Measurements from ENCODE around the gene ADGRG6.
A peak's percentile ranks its signal among the peaks of the same experiment; 100 is the strongest.

The ADGRG6 gene

GRCh38 chr6:142300758-142301650, 803 bp upstream of the ADGRG6 start (continued):
- no peak for TF ChIP-seq ZNF530 (tag by site-specific recombination; IDR thresholded peaks at IDR 0.05; ENCODE audit: low read depth)
- peak; percentile 31; the same call in 1 of the 2 replicates for TF ChIP-seq ZNF600 (tag by site-specific recombination; IDR thresholded peaks at IDR 0.05)
- TF ChIP-seq SCRT2 (tag by site-specific recombination; IDR thresholded peaks at IDR 0.05) = peak; percentile 35; the same call in 1 of the 2 replicates
- no peak for TF ChIP-seq PRDM10 (tag by site-specific recombination; IDR thresholded peaks at IDR 0.05)
- TF ChIP-seq ZNF747 (tag by site-specific recombination; IDR thresholded peaks at IDR 0.05) = no peak

- Histone ChIP-seq H3K36me3 (ENCODE audit: control insufficient read depth in 2 of 2, insufficient read depth in 1 of 2, low read length in 2 of 2) (no peaks in the 10 kb centered on the region), H3K9me3 (ENCODE audit: control insufficient read depth, insufficient read depth, low read depth, low read length) (no peaks in the 10 kb centered on the region), H3K4me3 (ENCODE audit: low read depth, low read length) (peak overlapping the region; percentile 54), H3K27ac (ENCODE audit: extremely low read depth, low read depth, low read length) (peak overlapping the region; percentile 79; the same call in 1 of the 2 replicates), H3K4me1 (ENCODE audit: control insufficient read depth, insufficient read depth, low read length) (peaks cover 11% of the 10 kb centered on the region)
- POLR2A ChIA-PET = interaction anchor here (1.7 kb wide), 1 partner anchor 14 kb away, joined by 5 read pairs; no protein-coding TSS in a partner anchor
- CTCF ChIA-PET = interaction anchor here (0.8 to 4.3 kb wide), 4 partner anchors 21 to 86 kb away, joined by 3 to 23 read pairs (median 4); no protein-coding TSS in a partner anchor
- TF ChIP-seq ZFP37 (tag by site-specific recombination; IDR thresholded peaks at IDR 0.05) (no peak), ZNF112 (tag by site-specific recombination; IDR thresholded peaks at IDR 0.05) (no peak), GFI1B (tag by site-specific recombination; IDR thresholded peaks at IDR 0.05) (no peak), ZSCAN30 (tag by site-specific recombination; IDR thresholded peaks at IDR 0.05) (0 out of 2 replicates have a peak, but pooled peaks have one; percentile 5), OSR2 (tag by site-specific recombination; IDR thresholded peaks at IDR 0.05) (no peak), ZNF626 (tag by site-specific recombination; IDR thresholded peaks at IDR 0.05) (no peak), ZNF274 (IDR thresholded peaks at IDR 0.05; ENCODE audit: low read length) (no peak), ZNF274 (tag by site-specific recombination; IDR thresholded peaks at IDR 0.05; ENCODE audit: borderline replicate concordance) (no peak), ZNF19 (tag by site-specific recombination; IDR thresholded peaks at IDR 0.05; ENCODE audit: low read depth) (no peak), ZSCAN16 (tag by site-specific recombination; IDR thresholded peaks at IDR 0.05) (no peak), ZNF362 (tag by site-specific recombination; IDR thresholded peaks at IDR 0.05) (peak; percentile 55; the same call in 1 of the 2 replicates), GLI4 (tag by site-specific recombination; IDR thresholded peaks at IDR 0.05) (no peak), AEBP2 (tag by site-specific recombination; IDR thresholded peaks at IDR 0.05; ENCODE audit: borderline replicate concordance) (no peak), PRDM4 (tag by site-specific recombination; IDR thresholded peaks at IDR 0.05) (peak; percentile 51; the same call in 1 of the 2 replicates), ZNF175 (tag by site-specific recombination; IDR thresholded peaks at IDR 0.05) (no peak), ZNF324 (tag by site-specific recombination; IDR thresholded peaks at IDR 0.05) (no peak), ZNF623 (tag by site-specific recombination; IDR thresholded peaks at IDR 0.05) (no peak), EGR2 (tag by site-specific recombination; IDR thresholded peaks at IDR 0.05; ENCODE audit: low read depth) (no peak), ZNF514 (tag by site-specific recombination; IDR thresholded peaks at IDR 0.05) (no peak), KLF16 (tag by site-specific recombination; IDR thresholded peaks at IDR 0.05) (no peak), ZNF555 (tag by site-specific recombination; conservative IDR thresholded peaks at IDR 0.05) (no peak), HOXD13 (CRISPR knock-in tag; IDR thresholded peaks at IDR 0.05; ENCODE audit: borderline replicate concordance) (0 out of 2 replicates have a peak, but pooled peaks have one; percentile 45)
These were observed 791 bp downstream of the ADGRG6 start for GRCh38 chr6:142302421-142303175.
